ENCODE results near the gene ANKRD55. TPM values are rescaled to one million over a fixed set of nuclear protein-coding genes. Genes with fewer than 3 reads are reported as not detected.
"Not testable (repeated sequence)": the region's sequence is repeated elsewhere in the genome, so short reads cannot be mapped to it uniquely, and the experiment has no call there.

ANKRD55 gene
- total RNA-seq, 1 donor from 2014 or later = not detected

- no peak overlapping the region for H3K27ac Mint-ChIP-seq
- no peak overlapping the region for H3K4me3 Mint-ChIP-seq
- H3K9me3 Mint-ChIP-seq = no peaks in the 10 kb centered on the region
- H3K4me1 Mint-ChIP-seq (ENCODE audit: unreplicated experiment) = peaks cover 23% of the 10 kb centered on the region
- TF ChIP-seq CTCF (conservative IDR thresholded peaks at IDR 0.05) = no peak
- no peaks in the 10 kb centered on the region for H3K36me3 Mint-ChIP-seq
- DNase-seq (ENCODE audit: extremely low spot score, unreplicated experiment) = no peak
- H3K27me3 Mint-ChIP-seq = no peaks in the 10 kb centered on the region
These were observed 36.9 kb upstream of the ANKRD55 start for GRCh38 chr5:56270058-56270457.

- DNase-seq (ENCODE audit: extremely low spot score, unreplicated experiment) = no peak
- H3K4me1 Mint-ChIP-seq (ENCODE audit: unreplicated experiment) = peaks cover 23% of the 10 kb centered on the region
- H3K36me3 Mint-ChIP-seq = no peaks in the 10 kb centered on the region
- peak; percentile 78 for TF ChIP-seq CTCF (conservative IDR thresholded peaks at IDR 0.05)
- no peak overlapping the region for H3K4me3 Mint-ChIP-seq
- H3K9me3 Mint-ChIP-seq = no peaks in the 10 kb centered on the region
- H3K27me3 Mint-ChIP-seq = no peaks in the 10 kb centered on the region
- H3K27ac Mint-ChIP-seq = no peak overlapping the region
These were observed 36.2 kb upstream of the ANKRD55 start for GRCh38 chr5:56269216-56269927.

- H3K4me3 Mint-ChIP-seq; DNase-seq (ENCODE audit: extremely low spot score, unreplicated experiment); H3K9me3 Mint-ChIP-seq; H3K36me3 Mint-ChIP-seq; H3K27ac Mint-ChIP-seq; H3K27me3 Mint-ChIP-seq: not testable (repeated sequence)
- peaks cover 23% of the 10 kb centered on the region for H3K4me1 Mint-ChIP-seq (ENCODE audit: unreplicated experiment)
These were observed 35.6 kb upstream of the ANKRD55 start for GRCh38 chr5:56268707-56269106.

GRCh38 chr5:56267856-56268255, 34.7 kb upstream of the ANKRD55 start:
- TF ChIP-seq CTCF (conservative IDR thresholded peaks at IDR 0.05) = no peak
- Mint-ChIP-seq H3K36me3 (no peaks in the 10 kb centered on the region), H3K4me3 (no peak overlapping the region), H3K4me1 (ENCODE audit: unreplicated experiment) (peaks cover 23% of the 10 kb centered on the region), H3K27me3 (no peaks in the 10 kb centered on the region), H3K9me3 (no peaks in the 10 kb centered on the region), H3K27ac (no peak overlapping the region)
- no peak for DNase-seq (ENCODE audit: extremely low spot score, unreplicated experiment)

DNA sequence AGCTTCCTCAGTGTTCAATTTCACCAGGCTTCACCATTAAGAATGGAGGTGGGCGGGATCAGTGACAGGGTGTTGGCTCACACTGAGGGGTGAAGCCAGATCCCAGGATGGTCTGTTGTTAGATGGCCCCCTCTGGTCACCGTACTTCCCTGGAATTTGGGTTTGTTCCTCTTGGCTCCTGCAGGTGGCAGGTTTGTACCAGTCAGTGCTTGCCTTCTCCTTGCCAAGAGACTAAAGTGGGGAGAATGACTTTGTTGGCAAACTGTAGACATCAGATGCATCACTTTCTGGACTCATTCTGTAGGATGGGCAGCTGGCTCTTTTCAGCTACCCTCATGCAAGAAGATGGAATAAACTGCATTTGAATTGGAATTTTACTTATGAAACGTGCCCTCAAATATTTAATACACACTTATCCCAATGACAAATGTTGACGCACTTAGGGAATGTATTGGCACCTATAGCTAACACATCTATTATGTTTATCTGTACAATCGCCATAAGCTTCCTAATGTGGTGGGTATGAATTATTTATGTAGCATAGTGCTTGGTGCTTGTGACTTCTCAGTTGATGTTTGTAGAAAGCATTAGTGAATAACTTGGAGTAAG, 31.4 kb upstream of the ANKRD55 start:
- peak; percentile 73 for TF ChIP-seq CTCF (conservative IDR thresholded peaks at IDR 0.05)
- peaks cover 6% of the 10 kb centered on the region for H3K4me1 Mint-ChIP-seq (ENCODE audit: unreplicated experiment)
- no peak for DNase-seq (ENCODE audit: extremely low spot score, unreplicated experiment)
- H3K27ac Mint-ChIP-seq = no peak overlapping the region
- no peaks in the 10 kb centered on the region for H3K9me3 Mint-ChIP-seq
- H3K4me3 Mint-ChIP-seq = no peak overlapping the region
- no peaks in the 10 kb centered on the region for H3K27me3 Mint-ChIP-seq
- H3K36me3 Mint-ChIP-seq = no peaks in the 10 kb centered on the region

DNA sequence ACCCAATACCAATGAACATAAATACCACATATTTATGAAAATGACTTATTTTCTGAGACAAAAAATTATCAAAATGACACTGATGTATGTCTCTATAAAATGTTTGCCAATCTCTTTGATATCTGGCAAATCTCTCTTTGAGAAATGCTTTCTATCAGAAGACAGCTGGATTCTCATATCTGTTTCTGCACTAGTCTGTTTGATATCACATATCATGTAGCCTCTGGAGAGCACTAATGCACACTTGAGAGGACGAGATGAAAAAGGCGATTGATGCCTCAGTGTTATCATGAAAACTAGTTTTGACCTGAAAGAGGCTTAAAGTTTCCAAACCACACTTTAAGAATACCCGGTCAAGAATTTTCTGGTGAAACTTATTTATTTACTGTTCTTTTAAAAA, 29.1 kb upstream of the ANKRD55 start:
- no peak overlapping the region for H3K4me3 Mint-ChIP-seq
- H3K9me3 Mint-ChIP-seq = no peaks in the 10 kb centered on the region
- H3K4me1 Mint-ChIP-seq (ENCODE audit: unreplicated experiment) = peaks cover 8% of the 10 kb centered on the region
- no peaks in the 10 kb centered on the region for H3K36me3 Mint-ChIP-seq
- no peak for TF ChIP-seq CTCF (conservative IDR thresholded peaks at IDR 0.05)
- no peak for DNase-seq (ENCODE audit: extremely low spot score, unreplicated experiment)
- no peaks in the 10 kb centered on the region for H3K27me3 Mint-ChIP-seq
- no peak overlapping the region for H3K27ac Mint-ChIP-seq

Data from type B pancreatic cell (in vitro differentiated cells).